ENCODE data around the gene TBC1D25. TPM values are rescaled to one million over a fixed set of nuclear protein-coding genes. Genes with fewer than 3 reads are reported as not detected.
"Not testable (repeated sequence)": the region's sequence is repeated elsewhere in the genome, so short reads cannot be mapped to it uniquely, and the experiment has no call there.

The TBC1D25 gene
- total RNA-seq, 1 donor: 19.7 TPM

- no peak for DNase-seq (ENCODE audit: low read depth in 2 of 3, low spot score in 2 of 3)
These were observed 24.6 kb upstream of the TBC1D25 start for GRCh38 chrX:48514868-48515460.

- no peak for DNase-seq (ENCODE audit: low read depth in 2 of 3, low spot score in 2 of 3)
These were observed 23.7 kb upstream of the TBC1D25 start for GRCh38 chrX:48515842-48516241.

DNA sequence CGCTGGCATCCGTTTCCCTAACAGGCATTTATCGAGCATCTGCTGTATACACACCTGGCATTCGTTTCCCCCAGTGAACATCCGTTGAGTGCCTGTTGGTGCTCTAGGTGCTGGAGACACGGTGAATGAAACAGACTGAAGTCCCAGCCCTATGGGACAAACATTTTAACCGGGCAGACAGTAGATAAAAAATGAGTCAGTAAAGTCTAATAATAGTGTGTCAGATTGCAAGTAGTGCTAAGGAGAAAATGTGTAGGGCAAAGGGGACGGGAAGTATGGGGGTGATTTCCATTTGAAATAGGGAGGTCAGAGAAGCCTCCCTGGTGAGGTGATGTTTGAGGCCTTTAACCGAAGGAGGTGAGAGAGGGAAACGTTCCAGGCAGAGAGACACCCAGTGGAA is 23.2 kb upstream of the TBC1D25 start:
- DNase-seq (ENCODE audit: low read depth in 2 of 3, low spot score in 2 of 3): no peak

DNA sequence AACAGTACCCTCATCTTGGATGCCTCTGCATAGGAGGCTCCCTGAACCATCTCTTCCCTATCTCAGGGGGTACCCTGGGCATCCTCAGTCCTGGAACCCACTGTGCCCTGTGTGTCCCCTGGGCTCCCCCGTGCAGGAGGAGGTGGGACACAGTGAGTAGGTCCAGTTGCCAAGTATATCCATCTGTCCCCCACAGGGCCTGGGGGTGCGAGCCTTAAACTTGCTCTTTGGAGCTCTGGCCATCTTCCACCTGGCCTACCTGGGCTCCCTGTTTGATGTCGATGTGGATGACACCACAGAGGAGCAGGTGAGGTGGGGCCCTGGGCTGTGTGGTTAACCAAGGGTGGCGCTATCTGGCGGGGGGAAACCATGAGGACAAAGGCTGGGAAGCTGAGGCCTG is 22.5 kb upstream of the TBC1D25 start:
- DNase-seq (ENCODE audit: low read depth in 2 of 3, low spot score in 2 of 3): no peak

DNA sequence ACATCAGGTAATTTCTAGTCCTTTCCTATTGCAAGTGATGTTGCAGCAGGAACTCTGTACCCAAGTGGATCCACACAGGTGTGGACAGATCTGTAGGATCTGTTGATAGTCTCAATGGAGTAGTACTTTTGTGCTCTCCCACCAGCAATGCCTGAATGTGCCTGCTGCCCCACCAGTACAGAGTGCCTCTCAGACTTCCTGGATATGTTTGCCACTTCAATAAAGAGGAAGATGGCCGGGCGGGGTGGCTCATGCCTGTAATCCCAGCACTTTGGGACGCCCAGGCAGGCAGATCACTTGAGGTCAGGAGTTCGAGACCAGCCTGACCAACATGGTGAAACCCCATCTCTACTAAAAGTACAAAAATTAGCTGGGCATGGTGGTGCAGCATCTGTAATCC is 20.0 kb upstream of the TBC1D25 start:
- not testable (repeated sequence) for DNase-seq (ENCODE audit: low read depth in 2 of 3, low spot score in 2 of 3)

GRCh38 chrX:48520455-48520854 is 19.1 kb upstream of the TBC1D25 start:
- DNase-seq (ENCODE audit: low read depth in 2 of 3, low spot score in 2 of 3): no peak

- DNase-seq (ENCODE audit: low read depth in 2 of 3, low spot score in 2 of 3): no peak
These were observed 18.6 kb upstream of the TBC1D25 start for GRCh38 chrX:48520976-48521352.

DNA sequence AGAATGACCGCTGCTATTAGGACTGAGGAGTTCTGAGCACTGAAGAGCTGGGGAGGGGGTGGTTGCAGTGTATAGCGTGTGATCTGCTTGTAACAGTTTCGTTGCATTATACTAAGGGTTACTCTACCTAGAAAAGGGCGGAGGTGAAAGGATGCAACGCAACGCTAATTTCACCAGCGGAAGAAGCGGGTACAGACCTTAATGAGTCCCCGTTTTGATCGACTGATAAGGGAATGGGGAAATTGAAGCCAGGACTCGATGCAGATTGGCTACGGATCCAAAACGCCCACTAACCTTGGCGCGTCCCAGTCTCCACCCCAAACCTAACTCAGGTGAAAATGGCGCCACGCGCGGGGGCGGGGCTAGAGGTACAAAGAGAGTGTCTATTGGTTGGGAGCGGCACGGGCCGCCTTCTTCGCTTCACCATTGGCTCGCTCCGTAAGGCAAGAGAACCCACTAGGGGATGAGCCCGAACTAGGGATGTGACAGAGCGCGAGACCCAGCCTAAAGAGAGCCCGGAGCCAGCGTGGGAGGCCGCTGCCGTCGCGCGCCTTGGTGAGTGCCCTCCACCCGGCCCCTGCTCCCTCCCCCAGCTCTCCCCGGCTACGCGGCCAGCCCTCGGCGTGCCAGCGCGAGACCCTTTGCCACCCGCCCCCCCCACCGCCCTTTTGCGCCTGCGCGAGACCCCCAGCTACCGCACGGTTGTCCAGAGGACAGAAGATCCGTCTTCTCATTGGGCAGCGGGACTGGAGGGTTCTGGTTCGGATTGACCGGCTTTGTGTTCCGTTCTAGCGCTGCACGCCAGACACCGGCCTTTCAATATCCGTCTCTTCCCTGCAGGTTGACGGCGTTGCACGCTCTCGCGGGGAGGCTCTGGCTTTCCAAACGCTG is 17.9 kb upstream of the TBC1D25 start, which contains the start of gene EBP:
EBP (plus strand) TSS at position 456 of the 891 bp plus-strand sequence. CDS start 1,964 bp downstream, outside the sequence.
- DNase-seq (ENCODE audit: low read depth in 2 of 3, low spot score in 2 of 3): peak; percentile 76 to 97 (median 92)

DNA sequence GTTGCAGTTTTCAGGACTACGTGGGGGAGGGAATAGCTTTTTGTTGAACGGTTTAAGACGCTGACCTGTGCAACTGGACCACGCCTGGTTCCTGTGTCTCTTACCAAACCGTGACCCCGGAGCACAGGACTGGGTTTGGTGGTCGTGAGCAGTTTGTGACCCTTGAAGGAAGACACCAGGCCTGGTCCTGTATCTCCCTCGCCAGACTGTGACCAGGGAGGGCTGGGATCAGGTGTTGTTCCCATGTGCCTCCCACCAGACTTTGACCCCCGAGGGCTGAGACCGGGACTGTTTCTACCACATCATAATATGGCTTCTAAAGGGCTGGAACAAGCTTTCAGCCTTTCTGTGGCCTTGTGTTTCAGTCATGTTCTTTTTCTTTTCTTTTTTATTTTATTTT is 17.2 kb upstream of the TBC1D25 start:
- no peak for DNase-seq (ENCODE audit: low read depth in 2 of 3, low spot score in 2 of 3)

GRCh38 chrX:48523682-48524081 is 15.8 kb upstream of the TBC1D25 start:
- no peak for DNase-seq (ENCODE audit: low read depth in 2 of 3, low spot score in 2 of 3)

GRCh38 chrX:48525853-48526252 is 13.7 kb upstream of the TBC1D25 start:
- not testable (repeated sequence) for DNase-seq (ENCODE audit: low read depth in 2 of 3, low spot score in 2 of 3)

DNA sequence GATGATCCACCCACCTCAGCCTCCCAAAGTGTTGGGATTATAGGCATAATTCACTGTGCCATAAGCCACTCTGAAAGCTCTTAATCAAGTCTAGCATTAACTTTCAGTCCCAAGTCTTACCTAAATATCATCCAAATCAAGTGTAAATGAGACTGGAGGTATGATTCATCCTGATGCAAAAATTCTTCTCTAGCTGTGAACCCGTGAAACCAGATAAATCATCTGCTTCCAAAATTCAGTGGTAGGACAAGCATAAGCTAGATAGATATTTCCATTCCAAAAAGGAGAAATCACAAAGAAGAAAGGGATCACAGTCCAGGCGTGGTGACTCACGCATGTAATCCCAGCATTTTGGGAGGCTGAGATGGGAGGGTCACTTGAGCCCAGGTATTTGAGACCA is 8.8 kb upstream of the TBC1D25 start:
- no peak for DNase-seq (ENCODE audit: low read depth in 2 of 3, low spot score in 2 of 3)

DNA sequence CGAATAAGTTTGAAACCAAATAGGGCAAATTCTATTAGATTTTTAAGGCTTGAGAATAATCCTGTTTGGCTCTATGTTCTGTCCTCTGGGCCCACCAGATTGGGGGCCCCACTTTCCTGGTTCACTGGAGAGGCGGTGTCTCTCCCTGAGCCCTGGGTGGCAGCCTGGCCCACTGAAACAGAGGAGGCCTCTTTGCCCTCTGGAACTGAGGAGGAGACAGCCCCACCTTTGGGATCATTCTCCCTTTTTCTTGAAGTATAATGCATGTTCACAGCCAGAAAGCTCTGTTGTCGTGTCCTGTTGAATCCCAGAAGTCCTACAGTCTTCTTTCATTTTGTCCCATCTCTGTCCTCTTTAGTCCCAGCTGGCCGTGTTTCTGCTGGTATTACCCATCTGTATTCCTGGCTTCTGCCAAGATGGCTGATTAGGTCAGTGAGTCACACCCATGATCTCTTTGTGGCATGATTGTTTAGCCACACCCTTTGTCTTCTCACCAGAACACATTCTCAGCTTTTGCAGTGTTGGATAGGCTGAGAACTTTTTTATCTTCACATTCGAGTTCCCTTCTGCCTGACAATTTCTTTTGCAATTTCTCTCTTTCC is 8.1 kb upstream of the TBC1D25 start:
- no peak for DNase-seq (ENCODE audit: low read depth in 2 of 3, low spot score in 2 of 3)

DNA sequence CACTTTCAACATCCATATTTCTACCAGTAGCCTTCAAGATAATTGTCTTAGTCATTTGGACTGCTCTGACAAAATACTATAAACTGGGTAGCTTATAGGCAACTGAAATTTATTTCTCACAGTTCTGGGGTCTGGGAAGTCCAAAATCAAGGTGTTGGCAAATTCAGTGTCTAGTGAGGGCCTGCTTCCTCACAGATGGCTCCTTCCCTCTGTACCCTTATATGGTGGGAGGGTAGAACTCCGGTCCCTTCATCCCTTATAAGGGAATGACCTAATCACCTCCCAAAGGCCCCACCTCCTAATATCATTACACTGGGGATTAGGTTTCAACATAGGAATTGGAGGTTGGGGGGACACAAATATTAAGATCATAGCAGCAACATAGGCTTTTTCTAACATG is 7.4 kb upstream of the TBC1D25 start:
- DNase-seq (ENCODE audit: low read depth in 2 of 3, low spot score in 2 of 3): no peak

- DNase-seq (ENCODE audit: low read depth in 2 of 3, low spot score in 2 of 3): no peak
These were observed 6.3 kb upstream of the TBC1D25 start for GRCh38 chrX:48533165-48533564.

- DNase-seq (ENCODE audit: low read depth in 2 of 3, low spot score in 2 of 3): no peak
These were observed 721 bp upstream of the TBC1D25 start for GRCh38 chrX:48538641-48539344.

DNA sequence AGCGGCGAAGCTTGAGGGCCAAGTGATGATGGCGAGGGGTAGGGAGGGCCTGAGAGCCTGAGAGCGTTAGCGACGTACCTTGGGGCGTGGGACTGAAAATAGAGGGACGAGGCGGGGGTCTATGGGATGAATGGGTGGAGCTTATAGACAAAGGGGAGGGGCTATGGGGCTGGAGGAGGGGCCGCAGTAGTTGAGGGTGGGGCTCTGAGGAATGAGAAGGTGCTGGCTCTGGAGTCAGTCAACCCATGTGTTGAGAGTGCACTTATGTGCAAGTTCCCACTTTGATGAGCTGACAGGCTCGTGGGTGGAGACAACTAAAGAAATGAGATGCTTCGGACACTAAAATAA is 488 bp downstream of the TBC1D25 start:
- peak in 2 of 3 donors; percentile 55 to 69 for DNase-seq (ENCODE audit: low read depth in 2 of 3, low spot score in 2 of 3)

DNA sequence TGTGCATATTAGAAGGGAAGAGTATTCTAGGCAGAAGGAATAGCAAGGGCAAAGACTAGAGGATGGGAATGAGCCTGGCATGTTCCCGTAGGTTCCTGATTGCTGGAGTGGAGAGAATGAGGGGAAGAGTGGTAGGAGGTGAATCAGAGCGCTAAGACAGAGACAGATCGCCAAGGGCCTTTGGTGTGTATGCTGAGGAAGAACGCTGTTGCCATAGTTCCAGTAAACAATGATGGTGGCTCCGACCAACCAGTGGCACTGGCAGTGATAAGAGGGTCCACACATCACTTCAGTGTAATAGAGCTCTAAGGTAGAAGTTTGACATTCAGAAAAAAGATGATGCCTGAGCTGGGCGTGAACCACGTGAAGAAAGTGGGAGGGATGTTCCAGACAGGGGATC is 966 bp downstream of the TBC1D25 start:
- DNase-seq (ENCODE audit: low read depth in 2 of 3, low spot score in 2 of 3): no peak

DNA sequence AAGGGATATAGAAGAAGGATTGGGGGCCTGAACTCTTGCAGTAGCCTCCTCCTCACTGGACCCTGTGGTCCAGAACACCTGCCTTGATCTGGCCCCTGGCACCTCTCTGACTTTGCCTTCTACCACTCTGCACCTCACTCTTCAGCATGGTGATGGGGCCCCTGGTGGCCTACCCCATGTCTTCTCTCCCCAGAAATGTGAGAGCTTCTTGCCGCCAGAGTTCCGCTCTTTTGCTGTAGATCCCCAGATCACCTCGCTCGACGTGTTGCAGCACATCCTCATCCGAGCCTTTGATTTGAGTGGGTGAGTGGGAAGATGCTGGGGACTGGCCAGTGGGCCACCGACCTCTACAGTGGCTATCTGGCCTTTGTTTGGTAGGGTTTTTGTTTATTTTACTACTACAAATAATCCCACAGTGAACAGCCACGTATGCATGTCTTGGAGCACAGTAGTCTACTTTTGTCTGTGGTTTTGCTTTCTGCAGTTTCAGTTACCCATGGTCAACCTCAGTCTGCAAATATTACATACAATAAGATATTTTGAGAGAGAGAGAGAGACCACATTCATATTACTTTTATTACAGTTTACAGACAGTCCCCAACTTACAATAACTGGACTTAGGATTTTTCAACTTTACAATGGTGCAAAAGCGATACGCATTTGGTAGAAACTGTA is 1.8 kb downstream of the TBC1D25 start:
- DNase-seq (ENCODE audit: low read depth in 2 of 3, low spot score in 2 of 3): no peak

DNA sequence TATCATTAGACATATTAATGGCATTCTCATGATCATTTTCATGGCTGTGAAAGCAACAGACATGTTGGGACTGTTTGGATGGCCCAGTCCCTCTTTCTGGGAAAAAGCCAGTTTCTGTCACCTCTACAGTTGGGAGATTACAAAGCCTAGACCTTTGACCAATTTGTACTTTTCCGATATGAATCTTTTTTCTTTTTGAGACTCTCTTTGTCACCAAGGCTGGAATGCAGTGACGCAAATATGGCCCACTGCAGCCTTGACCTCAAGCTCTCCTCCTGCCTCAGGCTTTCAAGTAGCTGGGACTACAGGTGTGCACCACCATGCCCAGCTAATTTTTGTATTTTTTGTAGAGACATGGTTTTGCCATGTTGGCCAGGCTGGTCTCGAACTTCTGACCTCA is 9.4 kb downstream of the TBC1D25 start:
- DNase-seq (ENCODE audit: low read depth in 2 of 3, low spot score in 2 of 3): no peak

All from hematopoietic multipotent progenitor cell (in vitro differentiated cells).